DND-41 (cell line): ENCODE data around the gene WNT5B.

Experiments
- ATAC-seq: fragments of 200-7000 bp; cut with Tn5 transposase; 3 replicates; pipeline ENCODE4 v1.9.1; 2021; ENCODE audit warnings: low read depth; ENCODE audit not compliant: insufficient read depth
- DNase-seq: peaks from one replicate; pipeline ENCODE4 v3.0.0-alpha.2; 2020
- H2AFZ ChIP-seq: 2 replicates; pipeline ENCODE4 v1.6.0; 2012; ENCODE audit warnings: low read depth, low read length
- H3K27ac ChIP-seq: 2 replicates; pipeline ENCODE4 v1.5.1; 2012; ENCODE audit warnings: low read length, inconsistent platforms
- H3K27me3 ChIP-seq: fragments of 200-600 bp; sonication (generic); 2 replicates; pipeline ENCODE4 v1.6.0; 2012; ENCODE audit warnings: low read length, mild to moderate bottlenecking, inconsistent platforms; ENCODE audit not compliant: insufficient read depth, poor library complexity
- H3K36me3 ChIP-seq: 2 replicates; pipeline ENCODE4 v1.5.1; 2012; ENCODE audit warnings: low read length, inconsistent platforms; ENCODE audit not compliant: insufficient read depth
- H3K4me1 ChIP-seq: 2 replicates; pipeline ENCODE4 v1.5.1; 2012; ENCODE audit warnings: mild to moderate bottlenecking, low read length; ENCODE audit not compliant: insufficient read depth
- H3K4me2 ChIP-seq: 2 replicates; pipeline ENCODE4 v1.6.0; 2012; ENCODE audit warnings: mild to moderate bottlenecking, moderate library complexity, low read length, inconsistent platforms; ENCODE audit not compliant: insufficient read depth
- H3K4me3 ChIP-seq, 2 experiments: fragments of 200-600 bp in 1 of 2; shearing (Covaris generic) in 1 of 2; 2 replicates each; pipeline ENCODE4 v1.5.1; 2012 to 2016; ENCODE audit warnings: inconsistent platforms in 2 of 2, low read length in 2 of 2, mild to moderate bottlenecking in 2 of 2, low read depth in 1 of 2, moderate library complexity in 1 of 2
- H3K79me2 ChIP-seq: 2 replicates; pipeline ENCODE4 v1.6.0; 2012; ENCODE audit warnings: low read length, inconsistent platforms; ENCODE audit not compliant: insufficient read depth
- H3K9ac ChIP-seq: 2 replicates; pipeline ENCODE4 v1.6.0; 2012; ENCODE audit warnings: low read depth, mild to moderate bottlenecking, inconsistent platforms, low read length, moderate library complexity
- H3K9me3 ChIP-seq: 2 replicates; pipeline ENCODE4 v1.5.1; 2012; ENCODE audit warnings: low read length, moderate library complexity, mild to moderate bottlenecking, inconsistent platforms; ENCODE audit not compliant: insufficient read depth, severe bottlenecking
- H4K20me1 ChIP-seq: 2 replicates; pipeline ENCODE4 v1.6.0; 2012; ENCODE audit warnings: low read length; ENCODE audit not compliant: insufficient read depth
- CTCF ChIP-seq: IDR thresholded peaks from 2 replicates; pipeline ENCODE4 v1.5.1; 2012; ENCODE audit warnings: borderline replicate concordance, low read length, moderate library complexity, mild to moderate bottlenecking; ENCODE audit not compliant: poor library complexity, severe bottlenecking; ENCODE audit errors: extremely low read depth
- EZH2 ChIP-seq: IDR thresholded peaks from 3 replicates; pipeline ENCODE4 v1.6.1; 2012; ENCODE audit warnings: borderline replicate concordance, low read depth, mild to moderate bottlenecking, moderate library complexity, low read length, inconsistent platforms; ENCODE audit not compliant: severe bottlenecking

WNT5B gene

DNA sequence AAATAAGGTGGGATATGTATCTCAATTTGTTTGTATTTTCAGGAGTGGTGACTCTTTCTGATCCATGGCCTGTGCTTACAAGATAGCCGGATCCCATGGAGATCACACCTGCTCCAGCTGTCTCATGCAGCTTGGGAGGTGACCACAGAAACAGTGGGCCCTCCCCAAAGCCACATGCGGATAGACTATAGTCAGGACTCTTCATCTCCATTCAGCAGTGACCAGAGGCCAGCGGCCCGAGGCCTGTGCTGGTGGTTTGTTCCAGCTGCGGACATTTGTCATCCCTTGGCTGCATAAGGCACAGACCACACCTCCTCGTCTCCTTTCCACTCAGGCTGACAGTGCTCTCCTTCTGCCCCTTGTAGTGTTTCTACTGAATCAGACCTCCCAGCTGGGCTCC lies 14.7 kb upstream of the WNT5B start:
- Histone ChIP-seq H3K27me3 (peaks cover 8% of the 10 kb centered on the region), H3K4me1 (no peaks in the 10 kb centered on the region), H4K20me1 (no peaks in the 10 kb centered on the region), H3K36me3 (no peaks in the 10 kb centered on the region), H3K27ac (no peak overlapping the region), H3K9ac (no peak overlapping the region), H3K4me3 (no peak overlapping the region), H3K9me3 (no peaks in the 10 kb centered on the region), H2AFZ (no peak overlapping the region), H3K4me2 (no peak overlapping the region), H3K79me2 (no peaks in the 10 kb centered on the region)
- DNase-seq (no peak), ATAC-seq (no peak)
- no peak for TF ChIP-seq CTCF
- TF ChIP-seq EZH2, result no peak

DNA sequence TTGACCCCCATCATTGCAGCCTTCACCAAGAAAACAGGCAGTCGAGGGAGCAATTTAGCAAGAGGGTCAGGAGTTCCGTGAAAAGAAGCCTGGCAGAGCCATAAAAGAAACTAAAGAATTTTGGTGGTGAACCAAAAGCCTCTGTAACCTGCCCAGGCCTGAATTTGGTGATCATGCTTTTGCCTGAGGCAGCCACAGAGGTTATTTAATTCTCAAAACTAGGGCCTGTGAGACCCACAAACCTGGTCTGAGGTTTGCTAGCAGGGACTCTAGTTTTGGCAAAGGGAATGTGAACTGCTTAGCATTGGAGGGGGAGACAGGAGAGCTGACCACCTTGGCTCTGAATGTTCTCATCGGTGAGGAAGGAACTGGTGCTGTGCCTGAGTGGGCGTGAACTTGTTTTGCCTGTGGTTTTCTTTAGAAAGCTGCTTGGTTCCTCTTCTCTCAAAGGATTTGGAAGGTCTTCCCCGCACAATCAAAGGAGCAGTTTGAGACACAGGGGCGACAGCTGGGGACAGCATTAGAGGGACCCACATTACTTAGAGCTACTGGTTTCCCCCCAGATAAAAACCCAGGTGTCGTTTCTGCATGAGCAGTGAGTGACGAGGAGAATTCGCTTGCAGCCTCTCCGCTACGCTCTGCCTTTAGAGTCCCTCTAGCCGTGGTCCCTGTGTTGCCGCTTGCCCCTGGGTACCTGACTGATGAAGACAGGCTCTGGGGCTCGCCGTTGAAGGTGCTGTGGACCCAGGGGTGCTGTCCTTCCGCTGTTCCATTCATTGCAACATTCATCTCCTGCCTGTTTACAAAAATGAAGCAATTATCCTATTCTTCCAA lies 12.6 kb upstream of the WNT5B start:
- Histone ChIP-seq H4K20me1 (no peaks in the 10 kb centered on the region), H3K27me3 (peaks cover 8% of the 10 kb centered on the region), H3K4me1 (no peaks in the 10 kb centered on the region), H3K9ac (no peak overlapping the region), H2AFZ (no peak overlapping the region), H3K36me3 (no peaks in the 10 kb centered on the region), H3K79me2 (no peaks in the 10 kb centered on the region), H3K9me3 (no peaks in the 10 kb centered on the region), H3K27ac (no peak overlapping the region), H3K4me3 (no peak overlapping the region), H3K4me2 (no peak overlapping the region)
- TF ChIP-seq EZH2, result no peak
- TF ChIP-seq CTCF, result no peak
- DNase-seq (no peak), ATAC-seq (peak; percentile 27; the same call in 2 of the 3 replicates)

GRCh38 chr12:1618489-1618888 lies 10.5 kb upstream of the WNT5B start:
- no peak overlapping the region for H3K27ac ChIP-seq
- no peaks in the 10 kb centered on the region for H3K79me2 ChIP-seq
- DNase-seq, result no peak
- H3K9me3 ChIP-seq, result no peaks in the 10 kb centered on the region
- H3K4me2 ChIP-seq, result no peak overlapping the region
- H3K9ac ChIP-seq, result no peak overlapping the region
- H3K4me1 ChIP-seq, result no peaks in the 10 kb centered on the region
- H3K4me3 ChIP-seq, result no peak overlapping the region
- no peak for TF ChIP-seq EZH2
- TF ChIP-seq CTCF, result no peak
- H3K27me3 ChIP-seq, result peaks cover 8% of the 10 kb centered on the region
- no peaks in the 10 kb centered on the region for H3K36me3 ChIP-seq
- ATAC-seq, result no peak
- no peak overlapping the region for H2AFZ ChIP-seq
- no peaks in the 10 kb centered on the region for H4K20me1 ChIP-seq
